GM23338 (cell line): ENCODE data around the gene CFAP299. TPM values are rescaled to one million over a fixed set of nuclear protein-coding genes. Genes with fewer than 3 reads are reported as not detected.

Experiments
- ATAC-seq: fragments of 200-7000 bp; cut with Tn5 transposase; 3 replicates; pipeline ENCODE4 v1.9.1; 2020
- DNase-seq: peaks from one replicate; pipeline ENCODE4 v3.0.0-alpha.2; 2015; ENCODE audit warnings: low spot score
- H2AFZ ChIP-seq: fragments of 200-600 bp; sonication (generic); 2 replicates; pipeline ENCODE4 v1.8.0; 2016; ENCODE audit warnings: antibody characterized with exemption, mild to moderate bottlenecking, moderate library complexity
- H3F3A ChIP-seq: fragments of 200-600 bp; sonication (generic); replicated peaks from 2 replicates; pipeline ENCODE4 v1.8.0; 2017; ENCODE audit warnings: antibody characterized with exemption, mixed run types, low read depth
- H3K27ac ChIP-seq: fragments of 200-600 bp; sonication (generic); 2 replicates; pipeline ENCODE4 v1.6.1; 2016; ENCODE audit warnings: low read depth
- H3K27me3 ChIP-seq: fragments of 200-600 bp; sonication (generic); 2 replicates; pipeline ENCODE4 v1.8.0; 2016; ENCODE audit warnings: mild to moderate bottlenecking, mixed run types, moderate library complexity; ENCODE audit not compliant: insufficient read depth
- H3K36me3 ChIP-seq: fragments of 200-600 bp; sonication (generic); 2 replicates; pipeline ENCODE4 v1.8.0; 2016; ENCODE audit warnings: mild to moderate bottlenecking; ENCODE audit not compliant: insufficient read depth
- H3K4me1 ChIP-seq: fragments of 200-600 bp; sonication (generic); 2 replicates; pipeline ENCODE4 v1.8.0; 2016; ENCODE audit warnings: mild to moderate bottlenecking, moderate library complexity; ENCODE audit not compliant: insufficient read depth
- H3K4me2 ChIP-seq: fragments of 200-600 bp; sonication (generic); 2 replicates; pipeline ENCODE4 v1.7.1; 2017; ENCODE audit warnings: mixed run types
- H3K4me3 ChIP-seq: fragments of 200-600 bp; sonication (generic); 2 replicates; pipeline ENCODE4 v1.6.1; 2016; ENCODE audit warnings: mixed run types
- H3K79me2 ChIP-seq: fragments of 200-600 bp; sonication (generic); replicated peaks from 2 replicates; pipeline ENCODE4 v1.8.0; 2017; ENCODE audit warnings: mild to moderate bottlenecking; ENCODE audit not compliant: insufficient read depth
- H3K9me2 ChIP-seq: fragments of 200-600 bp; sonication (generic); 2 replicates; pipeline ENCODE4 v1.8.0; 2017; ENCODE audit not compliant: insufficient read depth
- H4K20me1 ChIP-seq: fragments of 200-600 bp; sonication (generic); replicated peaks from 2 replicates; pipeline ENCODE4 v1.8.0; 2017; ENCODE audit warnings: mild to moderate bottlenecking; ENCODE audit not compliant: insufficient read depth
- H3K27ac Mint-ChIP-seq: 2 replicates; pipeline ENCODE4 v1.8.0; 2020; ENCODE audit warnings: inconsistent platforms, mild to moderate bottlenecking, moderate library complexity, mixed read lengths
- H3K27me3 Mint-ChIP-seq: 3 replicates; pipeline ENCODE4 v1.8.0; 2022; ENCODE audit warnings: low read depth, mild to moderate bottlenecking, moderate library complexity, mixed read lengths, inconsistent platforms; ENCODE audit not compliant: insufficient read depth, poor library complexity
- H3K36me3 Mint-ChIP-seq: 3 replicates; pipeline ENCODE4 v1.8.0; 2021; ENCODE audit warnings: low read depth, mild to moderate bottlenecking, inconsistent platforms, moderate library complexity, mixed read lengths
- H3K4me1 Mint-ChIP-seq: 3 replicates; pipeline ENCODE4 v1.8.0; 2020; ENCODE audit warnings: mild to moderate bottlenecking, inconsistent platforms, mixed read lengths
- H3K4me3 Mint-ChIP-seq: 3 replicates; pipeline ENCODE4 v1.8.0; 2021; ENCODE audit warnings: moderate library complexity, mild to moderate bottlenecking, inconsistent platforms, mixed read lengths
- H3K9me3 Mint-ChIP-seq: 3 replicates; pipeline ENCODE4 v1.8.0; 2020; ENCODE audit warnings: moderate library complexity, mild to moderate bottlenecking, inconsistent platforms, mixed read lengths
- CREB1 ChIP-seq: fragments of 250-450 bp; sonication (Bioruptor Pico); IDR thresholded peaks from 2 replicates; pipeline ENCODE4 v1.5.0; 2020; ENCODE audit warnings: low read depth, mild to moderate bottlenecking, moderate library complexity
- EZH2 ChIP-seq: fragments of 200-600 bp; sonication (generic); IDR thresholded peaks from one replicate; pipeline ENCODE4 v1.8.0; 2017; ENCODE audit warnings: antibody characterized with exemption, mild to moderate bottlenecking, low read depth; ENCODE audit not compliant: unreplicated experiment
- EZH2phosphoT487 ChIP-seq: fragments of 200-600 bp; sonication (generic); IDR thresholded peaks from one replicate; pipeline ENCODE4 v1.8.1; 2018; ENCODE audit warnings: antibody characterized with exemption; ENCODE audit not compliant: unreplicated experiment
- NANOG ChIP-seq: IDR thresholded peaks from 2 replicates; pipeline ENCODE4 v1.6.1; 2016; ENCODE audit warnings: antibody characterized with exemption, borderline replicate concordance
- POLR2AphosphoS5 ChIP-seq: IDR thresholded peaks from 2 replicates; pipeline ENCODE4 v1.6.1; 2016; ENCODE audit warnings: antibody characterized with exemption, low read depth
- STAT1 ChIP-seq: IDR thresholded peaks from one replicate; pipeline ENCODE4 v1.6.1; 2016; ENCODE audit warnings: antibody characterized with exemption; ENCODE audit not compliant: unreplicated experiment
- ZNF331 ChIP-seq: fragments of 250-450 bp; sonication (Bioruptor Pico); IDR thresholded peaks from 2 replicates; pipeline ENCODE4 v1.5.0; 2020; ENCODE audit warnings: low read depth, mild to moderate bottlenecking, moderate library complexity
- polyA plus RNA-seq: library from polyadenylated mRNA; unstranded; fragments of >200 nt; fragmentation: Nextera tagmentation; extraction: Ambion mirVana; gene quantifications from 2 replicates; pipeline ENCODE4 v1.2.1, GENCODE V29; 2016
- total RNA-seq: library from RNA; depleted of rRNA; stranded (reverse); fragments of >200 nt; shearing (Covaris generic); gene quantifications from 2 replicates; pipeline ENCODE4 v1.2.3, GENCODE V29; 2014
- TF ChIP-seq, protein P1 (sequence below): IDR thresholded peaks from one replicate; pipeline ENCODE4 v1.6.1; 2018; ENCODE audit warnings: antibody characterized with exemption; ENCODE audit not compliant: unreplicated experiment
- TF ChIP-seq, protein P2 (sequence below), 2 experiments: fragments of 200-600 bp in 1 of 2; sonication (generic) in 1 of 2; conservative IDR thresholded peaks; 2 replicates each; pipeline versions ENCODE4 v1.5.1 to v1.6.1; 2016 to 2017; ENCODE audit warnings: antibody characterized with exemption in 2 of 2, low read depth in 2 of 2, mild to moderate bottlenecking in 2 of 2, moderate library complexity in 1 of 2

Gene CFAP299
- total and polyA plus RNA-seq, 2 experiments from 2014 or later = not detected

GRCh38 chr4:80986011-80986410 lies 650.5 kb downstream of the CFAP299 start:
- no peaks in the 10 kb centered on the region for H3K9me2 ChIP-seq
- no peak for TF ChIP-seq STAT1
- TF ChIP-seq ZNF331 (CRISPR knock-in tag) = no peak
- TF ChIP-seq NANOG = no peak
- TF ChIP-seq EZH2phosphoT487 = no peak
- no peak for TF ChIP-seq POLR2AphosphoS5
- TF ChIP-seq CREB1 (CRISPR knock-in tag) = no peak
- no peak for ATAC-seq
- no peak overlapping the region for H3K4me2 ChIP-seq
- no peaks in the 10 kb centered on the region; the same call in 1 of the 2 replicates for H3K4me1 ChIP-seq
- H3K27ac ChIP-seq = no peak overlapping the region
- no peaks in the 10 kb centered on the region for H3K27me3 ChIP-seq
- H3K4me1 Mint-ChIP-seq = peaks cover 9% of the 10 kb centered on the region; the same call in 2 of the 3 replicates
- no peaks in the 10 kb centered on the region for H4K20me1 ChIP-seq
- H3K4me3 ChIP-seq = no peak overlapping the region
- H3K79me2 ChIP-seq = no peaks in the 10 kb centered on the region
- H3K9me3 Mint-ChIP-seq = 0 out of 3 replicates have a peak, but pooled peaks cover 4% of the 10 kb centered on the region
- no peak overlapping the region for H3K27ac Mint-ChIP-seq
- DNase-seq = no peak
- no peaks in the 10 kb centered on the region for H3K36me3 Mint-ChIP-seq
- H3K4me3 Mint-ChIP-seq = no peak overlapping the region
- no peaks in the 10 kb centered on the region for H3K27me3 Mint-ChIP-seq
- no peaks in the 10 kb centered on the region for H3F3A ChIP-seq
- H3K36me3 ChIP-seq = no peaks in the 10 kb centered on the region
- H2AFZ ChIP-seq = no peak overlapping the region

DNA sequence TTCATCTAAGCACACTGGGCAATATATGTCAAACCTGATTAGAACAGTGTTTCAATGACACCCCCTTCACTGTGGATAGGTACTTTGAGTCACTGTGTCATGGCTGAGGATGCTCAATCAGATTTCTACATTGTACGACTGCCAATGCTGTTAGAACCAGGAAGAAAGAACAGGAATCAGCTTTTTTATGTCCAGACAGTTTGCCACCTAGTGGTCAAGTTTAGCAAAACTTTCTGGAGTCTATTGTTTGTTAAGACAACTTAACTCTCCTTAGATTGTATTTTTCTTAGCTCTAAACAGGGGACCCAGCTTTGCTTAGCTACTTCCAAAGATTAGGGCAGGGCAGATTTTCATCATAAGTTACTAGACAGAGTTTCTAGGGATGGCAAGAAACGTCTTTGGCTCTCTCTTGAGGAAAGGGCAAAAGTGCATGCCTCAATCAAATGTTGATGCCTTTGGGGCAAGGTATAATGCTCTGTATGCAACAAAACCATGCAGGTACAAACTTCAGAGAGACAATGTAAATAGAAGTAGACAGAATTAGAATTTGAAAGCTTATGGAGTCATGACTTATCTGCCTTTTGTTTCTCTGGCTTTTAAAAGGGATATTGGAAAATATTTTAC lies 654.5 kb downstream of the CFAP299 start:
- no peak overlapping the region; the same call in 1 of the 2 replicates for H2AFZ ChIP-seq
- H3K36me3 Mint-ChIP-seq = no peaks in the 10 kb centered on the region
- H3K9me3 Mint-ChIP-seq = no peaks in the 10 kb centered on the region
- H3K27me3 ChIP-seq = no peaks in the 10 kb centered on the region
- no peaks in the 10 kb centered on the region for H3F3A ChIP-seq
- TF ChIP-seq NANOG (no peak), POLR2AphosphoS5 (no peak), EZH2 (no peak), CREB1 (CRISPR knock-in tag) (no peak)
- TF ChIP-seq, protein P1, sequence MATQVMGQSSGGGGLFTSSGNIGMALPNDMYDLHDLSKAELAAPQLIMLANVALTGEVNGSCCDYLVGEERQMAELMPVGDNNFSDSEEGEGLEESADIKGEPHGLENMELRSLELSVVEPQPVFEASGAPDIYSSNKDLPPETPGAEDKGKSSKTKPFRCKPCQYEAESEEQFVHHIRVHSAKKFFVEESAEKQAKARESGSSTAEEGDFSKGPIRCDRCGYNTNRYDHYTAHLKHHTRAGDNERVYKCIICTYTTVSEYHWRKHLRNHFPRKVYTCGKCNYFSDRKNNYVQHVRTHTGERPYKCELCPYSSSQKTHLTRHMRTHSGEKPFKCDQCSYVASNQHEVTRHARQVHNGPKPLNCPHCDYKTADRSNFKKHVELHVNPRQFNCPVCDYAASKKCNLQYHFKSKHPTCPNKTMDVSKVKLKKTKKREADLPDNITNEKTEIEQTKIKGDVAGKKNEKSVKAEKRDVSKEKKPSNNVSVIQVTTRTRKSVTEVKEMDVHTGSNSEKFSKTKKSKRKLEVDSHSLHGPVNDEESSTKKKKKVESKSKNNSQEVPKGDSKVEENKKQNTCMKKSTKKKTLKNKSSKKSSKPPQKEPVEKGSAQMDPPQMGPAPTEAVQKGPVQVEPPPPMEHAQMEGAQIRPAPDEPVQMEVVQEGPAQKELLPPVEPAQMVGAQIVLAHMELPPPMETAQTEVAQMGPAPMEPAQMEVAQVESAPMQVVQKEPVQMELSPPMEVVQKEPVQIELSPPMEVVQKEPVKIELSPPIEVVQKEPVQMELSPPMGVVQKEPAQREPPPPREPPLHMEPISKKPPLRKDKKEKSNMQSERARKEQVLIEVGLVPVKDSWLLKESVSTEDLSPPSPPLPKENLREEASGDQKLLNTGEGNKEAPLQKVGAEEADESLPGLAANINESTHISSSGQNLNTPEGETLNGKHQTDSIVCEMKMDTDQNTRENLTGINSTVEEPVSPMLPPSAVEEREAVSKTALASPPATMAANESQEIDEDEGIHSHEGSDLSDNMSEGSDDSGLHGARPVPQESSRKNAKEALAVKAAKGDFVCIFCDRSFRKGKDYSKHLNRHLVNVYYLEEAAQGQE = no peak
- TF ChIP-seq, protein P2, sequence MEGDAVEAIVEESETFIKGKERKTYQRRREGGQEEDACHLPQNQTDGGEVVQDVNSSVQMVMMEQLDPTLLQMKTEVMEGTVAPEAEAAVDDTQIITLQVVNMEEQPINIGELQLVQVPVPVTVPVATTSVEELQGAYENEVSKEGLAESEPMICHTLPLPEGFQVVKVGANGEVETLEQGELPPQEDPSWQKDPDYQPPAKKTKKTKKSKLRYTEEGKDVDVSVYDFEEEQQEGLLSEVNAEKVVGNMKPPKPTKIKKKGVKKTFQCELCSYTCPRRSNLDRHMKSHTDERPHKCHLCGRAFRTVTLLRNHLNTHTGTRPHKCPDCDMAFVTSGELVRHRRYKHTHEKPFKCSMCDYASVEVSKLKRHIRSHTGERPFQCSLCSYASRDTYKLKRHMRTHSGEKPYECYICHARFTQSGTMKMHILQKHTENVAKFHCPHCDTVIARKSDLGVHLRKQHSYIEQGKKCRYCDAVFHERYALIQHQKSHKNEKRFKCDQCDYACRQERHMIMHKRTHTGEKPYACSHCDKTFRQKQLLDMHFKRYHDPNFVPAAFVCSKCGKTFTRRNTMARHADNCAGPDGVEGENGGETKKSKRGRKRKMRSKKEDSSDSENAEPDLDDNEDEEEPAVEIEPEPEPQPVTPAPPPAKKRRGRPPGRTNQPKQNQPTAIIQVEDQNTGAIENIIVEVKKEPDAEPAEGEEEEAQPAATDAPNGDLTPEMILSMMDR (conservative IDR thresholded peaks at IDR 0.05; ENCODE audit: low read depth in 2 of 2) = peak; percentile 64 to 79
- ATAC-seq (peak; percentile 69), DNase-seq (peak; percentile 83)
- no peaks in the 10 kb centered on the region for H3K36me3 ChIP-seq
- no peak overlapping the region for H3K4me3 Mint-ChIP-seq
- H3K4me1 ChIP-seq = no peaks in the 10 kb centered on the region; the same call in 1 of the 2 replicates
- H3K27ac Mint-ChIP-seq = no peak overlapping the region; the same call in 1 of the 2 replicates
- H3K4me1 Mint-ChIP-seq = peaks cover 10% of the 10 kb centered on the region; the same call in 2 of the 3 replicates
- H3K27me3 Mint-ChIP-seq = no peaks in the 10 kb centered on the region
- no peak overlapping the region for H3K4me2 ChIP-seq
- no peaks in the 10 kb centered on the region for H4K20me1 ChIP-seq
- no peaks in the 10 kb centered on the region for H3K79me2 ChIP-seq
- no peak overlapping the region for H3K4me3 ChIP-seq
- no peak overlapping the region for H3K27ac ChIP-seq
- no peaks in the 10 kb centered on the region for H3K9me2 ChIP-seq
